ENCODE data around the gene IMP4. TPM values are rescaled to one million over a fixed set of nuclear protein-coding genes. Genes with fewer than 3 reads are reported as not detected.

The IMP4 gene
- total RNA-seq, 5 donors from 2014 or later (not counting 1 experiment from before 2014, with no cell fraction given): 70.7 to 93.7 (median 86.9) TPM

GRCh38 chr2:130381619-130382018 is 38.9 kb downstream of the IMP4 start:
- WGBS (ENCODE audit: insufficient coverage): 88% methylated on average over 1 of the region's 4 CpGs
- Mint-ChIP-seq H3K27ac (no peak overlapping the region), H3K9me3 (no peaks in the 10 kb centered on the region), H3K4me1 (peaks cover 34 to 46% (median 38%) of the 10 kb centered on the region in 3 donors), H3K27me3 (no peaks in the 10 kb centered on the region), H3K36me3 (peaks cover 29% of the 10 kb centered on the region), H3K4me3 (no peak overlapping the region)
- peaks cover 0 to 20% of the 10 kb centered on the region in 2 donors for H3K36me3 ChIP-seq (ENCODE audit: control insufficient read depth in 2 of 2, extremely low read depth in 1 of 2, insufficient read depth in 1 of 2, low read length in 1 of 2)
- H3K27me3 ChIP-seq (replicated peaks in 1 of 2; ENCODE audit: control insufficient read depth in 2 of 2, extremely low read depth in 1 of 2, insufficient read depth in 2 of 2, low read length in 1 of 2): no peaks in the 10 kb centered on the region
- H3K9me3 ChIP-seq: no peaks in the 10 kb centered on the region
- DNase-seq (no peak), ATAC-seq (replicated peaks in 1 of 4) (no peak)
- H3K4me1 ChIP-seq (ENCODE audit: control insufficient read depth in 1 of 2, extremely low read depth in 1 of 2, insufficient read depth in 2 of 2, low read length in 2 of 2): peaks cover 8 to 23% of the 10 kb centered on the region in 2 experiments
- no peak overlapping the region for H3K27ac ChIP-seq (ENCODE audit: low read length)
- CTCF ChIA-PET: no interaction called here
- POLR2A ChIA-PET: no interaction called here
- no peak overlapping the region for H3K4me3 ChIP-seq (ENCODE audit: control insufficient read depth in 1 of 2, extremely low read depth in 1 of 2, low read length in 1 of 2)

GRCh38 chr2:130382313-130382917 is 39.7 kb downstream of the IMP4 start:
- POLR2A ChIA-PET: no interaction called here
- H3K36me3 ChIP-seq (ENCODE audit: control insufficient read depth in 2 of 2, extremely low read depth in 1 of 2, insufficient read depth in 1 of 2, low read length in 1 of 2): peaks cover 0 to 20% of the 10 kb centered on the region in 2 donors
- H3K9me3 Mint-ChIP-seq: no peaks in the 10 kb centered on the region
- peaks cover 26 to 38% (median 30%) of the 10 kb centered on the region in 3 donors for H3K4me1 Mint-ChIP-seq
- no peaks in the 10 kb centered on the region for H3K27me3 ChIP-seq (replicated peaks in 1 of 2; ENCODE audit: control insufficient read depth in 2 of 2, extremely low read depth in 1 of 2, insufficient read depth in 2 of 2, low read length in 1 of 2)
- no peaks in the 10 kb centered on the region for H3K27me3 Mint-ChIP-seq
- 92% methylated on average over 5 of the region's 8 CpGs for WGBS (ENCODE audit: insufficient coverage)
- H3K4me1 ChIP-seq (ENCODE audit: control insufficient read depth in 1 of 2, extremely low read depth in 1 of 2, insufficient read depth in 2 of 2, low read length in 2 of 2): peaks cover 8 to 15% of the 10 kb centered on the region in 2 experiments
- peaks cover 29% of the 10 kb centered on the region for H3K36me3 Mint-ChIP-seq
- CTCF ChIA-PET: no interaction called here
- no peak overlapping the region for H3K4me3 Mint-ChIP-seq
- no peak for ATAC-seq (replicated peaks in 1 of 4)
- H3K9me3 ChIP-seq: no peaks in the 10 kb centered on the region
- H3K4me3 ChIP-seq (ENCODE audit: control insufficient read depth in 1 of 2, extremely low read depth in 1 of 2, low read length in 1 of 2): no peak overlapping the region
- no peak for DNase-seq
- no peak overlapping the region for H3K27ac ChIP-seq (ENCODE audit: low read length)
- H3K27ac Mint-ChIP-seq: no peak overlapping the region

GRCh38 chr2:130385709-130386108 is 43.0 kb downstream of the IMP4 start:
- Mint-ChIP-seq H3K9me3 (no peaks in the 10 kb centered on the region), H3K4me1 (peaks cover under 1 to 14% (median 4%) of the 10 kb centered on the region in 3 donors), H3K27ac (no peak overlapping the region), H3K27me3 (no peaks in the 10 kb centered on the region), H3K36me3 (peaks cover 21% of the 10 kb centered on the region), H3K4me3 (no peak overlapping the region)
- CTCF ChIA-PET: interaction anchor here in 1 of 2 donors (0.7 kb wide), 1 partner anchor 51 kb away, joined by 6 read pairs; no protein-coding TSS in a partner anchor
- POLR2A ChIA-PET: no interaction called here
- no peak overlapping the region for H3K27ac ChIP-seq (ENCODE audit: low read length)
- DNase-seq: no peak
- H3K27me3 ChIP-seq (replicated peaks in 1 of 2; ENCODE audit: control insufficient read depth in 2 of 2, extremely low read depth in 1 of 2, insufficient read depth in 2 of 2, low read length in 1 of 2): no peaks in the 10 kb centered on the region
- no peak overlapping the region for H3K4me3 ChIP-seq (ENCODE audit: control insufficient read depth in 1 of 2, extremely low read depth in 1 of 2, low read length in 1 of 2)
- peaks cover 0 to 17% of the 10 kb centered on the region in 2 donors for H3K36me3 ChIP-seq (ENCODE audit: control insufficient read depth in 2 of 2, extremely low read depth in 1 of 2, insufficient read depth in 1 of 2, low read length in 1 of 2)
- WGBS (ENCODE audit: insufficient coverage): 97% methylated on average over 3 of the region's 3 CpGs
- ATAC-seq (replicated peaks in 1 of 4): no peak
- H3K9me3 ChIP-seq: no peaks in the 10 kb centered on the region
- peaks cover 2 to 7% of the 10 kb centered on the region in 2 experiments for H3K4me1 ChIP-seq (ENCODE audit: control insufficient read depth in 1 of 2, extremely low read depth in 1 of 2, insufficient read depth in 2 of 2, low read length in 2 of 2)

- no peak for ATAC-seq (replicated peaks in 1 of 4)
- Histone ChIP-seq H3K9me3 (no peaks in the 10 kb centered on the region), H3K27ac (ENCODE audit: low read length) (no peak overlapping the region), H3K4me1 (ENCODE audit: control insufficient read depth in 1 of 2, extremely low read depth in 1 of 2, insufficient read depth in 2 of 2, low read length in 2 of 2) (peaks cover 4 to 20% of the 10 kb centered on the region in 2 experiments), H3K4me3 (ENCODE audit: control insufficient read depth in 1 of 2, extremely low read depth in 1 of 2, low read length in 1 of 2) (no peak overlapping the region), H3K27me3 (replicated peaks in 1 of 2; ENCODE audit: control insufficient read depth in 2 of 2, extremely low read depth in 1 of 2, insufficient read depth in 2 of 2, low read length in 1 of 2) (peaks cover 0 to 8% of the 10 kb centered on the region in 2 experiments), H3K36me3 (ENCODE audit: control insufficient read depth in 2 of 2, extremely low read depth in 1 of 2, insufficient read depth in 1 of 2, low read length in 1 of 2) (peaks cover 0 to 12% of the 10 kb centered on the region in 2 donors)
- POLR2A ChIA-PET: no interaction called here
- H3K36me3 Mint-ChIP-seq: peaks cover 12% of the 10 kb centered on the region
- no peak overlapping the region for H3K27ac Mint-ChIP-seq
- no peak for DNase-seq
- no peaks in the 10 kb centered on the region for H3K9me3 Mint-ChIP-seq
- peaks cover 11 to 17% (median 13%) of the 10 kb centered on the region in 3 donors for H3K4me1 Mint-ChIP-seq
- H3K27me3 Mint-ChIP-seq: peaks cover 0 to 4% of the 10 kb centered on the region in 2 donors
- no peak overlapping the region for H3K4me3 Mint-ChIP-seq
- CTCF ChIA-PET: no interaction called here
- no CpG with 5 or more reads among the region's 4 CpGs for WGBS (ENCODE audit: insufficient coverage)
Measured at GRCh38 chr2:130387071-130387400, 44.3 kb downstream of the IMP4 start.

GRCh38 chr2:130387804-130388203 is 45.1 kb downstream of the IMP4 start:
- Mint-ChIP-seq H3K9me3 (no peaks in the 10 kb centered on the region), H3K27ac (no peak overlapping the region), H3K4me3 (no peak overlapping the region), H3K36me3 (peaks cover 5% of the 10 kb centered on the region), H3K4me1 (peaks cover 12 to 20% (median 16%) of the 10 kb centered on the region in 3 donors), H3K27me3 (peaks cover 0 to 7% of the 10 kb centered on the region in 2 donors)
- Histone ChIP-seq H3K9me3 (no peaks in the 10 kb centered on the region), H3K27me3 (replicated peaks in 1 of 2; ENCODE audit: control insufficient read depth in 2 of 2, extremely low read depth in 1 of 2, insufficient read depth in 2 of 2, low read length in 1 of 2) (peaks cover 0 to 9% of the 10 kb centered on the region in 2 experiments), H3K4me1 (ENCODE audit: control insufficient read depth in 1 of 2, extremely low read depth in 1 of 2, insufficient read depth in 2 of 2, low read length in 2 of 2) (peaks cover 4 to 21% of the 10 kb centered on the region in 2 experiments), H3K27ac (ENCODE audit: low read length) (no peak overlapping the region), H3K36me3 (ENCODE audit: control insufficient read depth in 2 of 2, extremely low read depth in 1 of 2, insufficient read depth in 1 of 2, low read length in 1 of 2) (peaks cover 0 to 6% of the 10 kb centered on the region in 2 donors), H3K4me3 (ENCODE audit: control insufficient read depth in 1 of 2, extremely low read depth in 1 of 2, low read length in 1 of 2) (no peak overlapping the region)
- WGBS (ENCODE audit: insufficient coverage): no CpG with 5 or more reads among the region's 4 CpGs
- ChIA-PET POLR2A (no interaction called here), CTCF (no interaction called here)
- ATAC-seq (replicated peaks in 1 of 4): no peak
- no peak for DNase-seq

GRCh38 chr2:130388221-130388907 is 45.7 kb downstream of the IMP4 start:
- ChIA-PET POLR2A (no interaction called here), CTCF (no interaction called here)
- 97% methylated on average over 4 of the region's 8 CpGs for WGBS (ENCODE audit: insufficient coverage)

More at GRCh38 chr2:130388221-130388907, 45.7 kb downstream of the IMP4 start:
- no peaks in the 10 kb centered on the region for H3K9me3 Mint-ChIP-seq
- no peak overlapping the region for H3K27ac Mint-ChIP-seq
- H3K36me3 Mint-ChIP-seq: peaks cover under 1% of the 10 kb centered on the region
- H3K27me3 Mint-ChIP-seq: peaks cover 0 to 7% of the 10 kb centered on the region in 2 donors
- no peak for ATAC-seq (replicated peaks in 1 of 4)
- Histone ChIP-seq H3K9me3 (no peaks in the 10 kb centered on the region), H3K4me3 (ENCODE audit: control insufficient read depth in 1 of 2, extremely low read depth in 1 of 2, low read length in 1 of 2) (no peak overlapping the region), H3K4me1 (ENCODE audit: control insufficient read depth in 1 of 2, extremely low read depth in 1 of 2, insufficient read depth in 2 of 2, low read length in 2 of 2) (peaks cover 4 to 21% of the 10 kb centered on the region in 2 experiments), H3K36me3 (ENCODE audit: control insufficient read depth in 2 of 2, extremely low read depth in 1 of 2, insufficient read depth in 1 of 2, low read length in 1 of 2) (peaks cover 0 to under 1% of the 10 kb centered on the region in 2 donors), H3K27ac (ENCODE audit: low read length) (no peak overlapping the region), H3K27me3 (replicated peaks in 1 of 2; ENCODE audit: control insufficient read depth in 2 of 2, extremely low read depth in 1 of 2, insufficient read depth in 2 of 2, low read length in 1 of 2) (peaks cover 0 to 13% of the 10 kb centered on the region in 2 experiments)
- peaks cover 12 to 20% (median 16%) of the 10 kb centered on the region in 3 donors for H3K4me1 Mint-ChIP-seq
- no peak overlapping the region for H3K4me3 Mint-ChIP-seq
- no peak for DNase-seq

Data from T-cell (primary cell).